ENCODE measurements around the gene SRC.
A peak's percentile ranks its signal among the peaks of the same experiment; 100 is the strongest.

Gene SRC

DNA sequence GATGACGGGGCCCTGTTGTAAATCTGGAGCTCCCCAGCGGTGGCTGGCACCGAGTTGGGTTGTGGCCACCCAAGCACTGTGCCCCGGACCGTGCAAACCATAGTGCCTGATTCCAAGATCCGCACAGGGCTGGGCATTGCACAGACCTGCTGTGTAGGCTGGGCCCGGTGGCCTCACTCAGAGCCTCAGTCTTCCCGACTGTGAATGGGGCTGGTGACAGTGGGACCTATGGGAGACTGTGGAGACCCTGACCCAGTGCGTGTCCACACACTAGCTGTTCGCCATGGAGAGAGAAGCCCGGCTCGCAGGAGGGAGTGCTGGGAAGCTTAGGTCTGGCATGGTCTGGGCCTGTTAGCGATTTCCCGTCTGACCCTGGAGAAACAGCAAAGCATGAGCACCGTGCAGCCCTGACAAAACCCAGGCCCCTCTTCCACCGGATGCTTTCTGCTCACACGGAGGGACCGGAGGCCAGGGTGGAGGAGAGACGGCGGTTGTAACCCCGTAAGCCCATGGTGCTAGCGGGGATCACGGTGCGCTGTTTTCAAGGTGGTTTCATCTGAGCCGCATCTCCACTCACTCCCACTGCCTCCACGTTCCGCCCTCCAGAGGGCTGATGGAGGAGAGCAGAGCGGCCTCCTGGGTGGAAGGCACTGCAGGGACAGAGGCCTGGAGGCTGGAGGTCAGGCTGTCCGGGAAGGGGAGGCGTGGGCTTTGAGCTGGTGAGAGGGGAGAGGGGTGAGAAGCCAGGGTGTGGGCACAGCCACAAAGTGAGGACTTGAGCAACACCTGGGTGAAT lies 52.2 kb downstream of the SRC start:
- DNase-seq: no peak

DNA sequence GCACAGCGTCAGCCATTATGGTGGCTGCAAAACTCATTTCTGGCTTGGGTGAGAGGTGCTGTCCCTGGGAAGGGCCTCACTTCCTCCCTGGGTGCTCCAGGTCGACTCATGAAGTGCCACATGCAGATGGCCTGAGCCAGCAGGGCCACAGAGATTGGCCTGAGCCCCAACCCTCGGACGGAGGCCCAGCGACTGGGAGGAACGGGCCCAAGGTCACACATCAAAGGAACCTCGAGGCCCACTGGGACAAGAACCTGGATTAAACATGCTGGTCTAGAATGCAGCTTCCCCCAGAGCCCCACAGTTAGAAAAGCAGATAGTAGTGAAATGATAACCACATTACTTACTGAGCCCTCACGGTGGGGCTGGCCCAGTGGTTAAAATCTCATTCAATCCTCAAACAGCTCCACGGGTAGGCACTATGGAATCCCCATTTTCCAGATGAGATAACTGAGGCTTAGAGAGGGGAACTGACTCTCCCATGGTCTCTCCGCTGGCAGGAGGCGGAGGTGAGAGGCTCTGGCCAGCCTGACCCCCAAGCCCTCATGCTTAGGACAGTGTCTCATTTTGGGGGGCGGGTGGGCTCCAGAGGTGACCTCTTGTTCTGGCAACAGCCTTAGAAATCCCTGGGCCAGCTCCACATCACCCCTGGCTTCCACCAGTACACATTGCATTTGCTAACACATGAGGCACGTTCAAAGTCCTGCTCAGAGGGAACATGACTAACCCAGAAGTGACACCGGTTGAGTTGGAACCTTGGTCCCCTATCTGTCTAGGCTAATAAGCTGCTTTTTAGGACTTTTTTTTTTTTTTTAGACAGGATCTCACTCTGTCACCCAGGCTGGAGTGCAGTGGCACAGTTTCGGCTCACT lies 53.0 kb downstream of the SRC start:
- DNase-seq: no peak

DNA sequence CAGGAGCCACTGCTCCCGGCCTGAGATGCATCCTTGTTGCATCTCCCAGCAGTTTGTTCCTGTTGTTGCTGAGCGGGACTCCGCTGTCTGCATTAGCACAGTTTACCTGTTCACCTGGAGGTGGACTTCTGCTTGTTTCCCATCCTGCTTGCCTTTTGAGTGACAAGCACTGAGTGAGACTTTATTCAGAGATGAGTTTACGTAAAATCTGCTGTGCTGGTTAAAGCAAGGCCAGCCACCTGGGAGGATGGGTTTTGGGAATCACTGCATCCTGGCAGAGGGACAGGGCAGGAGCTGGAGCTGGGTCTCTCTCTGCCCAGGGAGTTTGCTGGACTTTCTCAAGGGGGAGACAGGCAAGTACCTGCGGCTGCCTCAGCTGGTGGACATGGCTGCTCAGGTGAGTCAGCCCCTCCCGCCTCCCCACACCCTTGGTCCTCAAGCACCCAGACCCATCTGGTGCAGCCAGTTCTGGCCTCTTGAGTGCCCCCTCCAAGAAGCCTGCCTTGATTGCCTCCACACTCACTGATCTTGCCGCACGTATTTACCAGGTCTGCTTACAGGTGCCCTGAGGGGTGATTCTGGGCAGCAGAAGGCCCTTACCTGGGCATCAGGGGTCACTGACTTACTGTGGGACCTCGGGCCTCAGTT lies 55.5 kb downstream of the SRC start:
- no peak for DNase-seq

DNA sequence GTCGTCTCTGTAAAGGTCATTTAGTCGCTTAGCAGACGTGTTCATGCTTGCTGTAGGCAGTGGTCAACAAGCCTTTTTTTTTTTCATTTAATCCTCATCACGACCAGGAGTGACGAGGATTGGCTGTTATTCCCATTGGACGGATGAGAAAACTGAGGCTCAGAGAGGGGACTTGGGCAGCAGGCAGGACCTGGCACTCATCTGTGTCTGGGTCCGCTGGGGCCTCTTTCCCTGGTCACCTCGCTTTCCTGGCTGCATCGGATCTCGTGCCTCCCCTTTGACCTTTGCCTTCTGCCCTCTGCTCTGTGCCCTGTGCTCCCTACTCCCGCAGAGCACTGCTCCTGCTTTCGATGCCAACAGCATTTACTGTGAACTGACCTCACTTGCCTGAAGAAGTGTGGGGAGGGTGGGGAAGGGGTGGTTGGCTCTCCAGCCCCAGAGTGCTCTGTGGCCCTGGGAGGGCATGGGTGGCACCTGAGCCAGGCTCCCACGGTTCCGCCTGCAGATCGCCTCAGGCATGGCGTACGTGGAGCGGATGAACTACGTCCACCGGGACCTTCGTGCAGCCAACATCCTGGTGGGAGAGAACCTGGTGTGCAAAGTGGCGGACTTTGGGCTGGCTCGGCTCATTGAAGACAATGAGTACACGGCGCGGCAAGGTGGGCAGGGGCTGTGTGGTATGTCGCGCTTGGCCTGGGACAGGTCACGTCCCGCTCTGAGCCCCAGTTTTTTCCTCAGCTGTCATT lies 56.2 kb downstream of the SRC start:
- no peak for DNase-seq

DNA sequence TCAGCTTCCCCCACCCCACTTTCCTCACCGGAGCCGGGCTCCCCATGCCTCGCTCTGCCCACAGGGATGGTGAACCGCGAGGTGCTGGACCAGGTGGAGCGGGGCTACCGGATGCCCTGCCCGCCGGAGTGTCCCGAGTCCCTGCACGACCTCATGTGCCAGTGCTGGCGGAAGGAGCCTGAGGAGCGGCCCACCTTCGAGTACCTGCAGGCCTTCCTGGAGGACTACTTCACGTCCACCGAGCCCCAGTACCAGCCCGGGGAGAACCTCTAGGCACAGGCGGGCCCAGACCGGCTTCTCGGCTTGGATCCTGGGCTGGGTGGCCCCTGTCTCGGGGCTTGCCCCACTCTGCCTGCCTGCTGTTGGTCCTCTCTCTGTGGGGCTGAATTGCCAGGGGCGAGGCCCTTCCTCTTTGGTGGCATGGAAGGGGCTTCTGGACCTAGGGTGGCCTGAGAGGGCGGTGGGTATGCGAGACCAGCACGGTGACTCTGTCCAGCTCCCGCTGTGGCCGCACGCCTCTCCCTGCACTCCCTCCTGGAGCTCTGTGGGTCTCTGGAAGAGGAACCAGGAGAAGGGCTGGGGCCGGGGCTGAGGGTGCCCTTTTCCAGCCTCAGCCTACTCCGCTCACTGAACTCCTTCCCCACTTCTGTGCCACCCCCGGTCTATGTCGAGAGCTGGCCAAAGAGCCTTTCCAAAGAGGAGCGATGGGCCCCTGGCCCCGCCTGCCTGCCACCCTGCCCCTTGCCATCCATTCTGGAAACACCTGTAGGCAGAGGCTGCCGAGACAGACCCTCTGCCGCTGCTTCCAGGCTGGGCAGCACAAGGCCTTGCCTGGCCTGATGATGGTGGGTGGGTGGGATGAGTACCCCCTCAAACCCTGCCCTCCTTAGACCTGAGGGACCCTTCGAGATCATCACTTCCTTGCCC lies 57.4 kb downstream of the SRC start:
- no peak for DNase-seq

DNA sequence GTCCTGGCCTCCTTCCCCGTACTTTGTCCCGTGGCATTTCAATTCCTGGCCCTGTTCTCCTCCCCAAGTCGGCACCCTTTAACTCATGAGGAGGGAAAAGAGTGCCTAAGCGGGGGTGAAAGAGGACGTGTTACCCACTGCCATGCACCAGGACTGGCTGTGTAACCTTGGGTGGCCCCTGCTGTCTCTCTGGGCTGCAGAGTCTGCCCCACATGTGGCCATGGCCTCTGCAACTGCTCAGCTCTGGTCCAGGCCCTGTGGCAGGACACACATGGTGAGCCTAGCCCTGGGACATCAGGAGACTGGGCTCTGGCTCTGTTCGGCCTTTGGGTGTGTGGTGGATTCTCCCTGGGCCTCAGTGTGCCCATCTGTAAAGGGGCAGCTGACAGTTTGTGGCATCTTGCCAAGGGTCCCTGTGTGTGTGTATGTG lies 58.5 kb downstream of the SRC start:
- no peak for DNase-seq

DNA sequence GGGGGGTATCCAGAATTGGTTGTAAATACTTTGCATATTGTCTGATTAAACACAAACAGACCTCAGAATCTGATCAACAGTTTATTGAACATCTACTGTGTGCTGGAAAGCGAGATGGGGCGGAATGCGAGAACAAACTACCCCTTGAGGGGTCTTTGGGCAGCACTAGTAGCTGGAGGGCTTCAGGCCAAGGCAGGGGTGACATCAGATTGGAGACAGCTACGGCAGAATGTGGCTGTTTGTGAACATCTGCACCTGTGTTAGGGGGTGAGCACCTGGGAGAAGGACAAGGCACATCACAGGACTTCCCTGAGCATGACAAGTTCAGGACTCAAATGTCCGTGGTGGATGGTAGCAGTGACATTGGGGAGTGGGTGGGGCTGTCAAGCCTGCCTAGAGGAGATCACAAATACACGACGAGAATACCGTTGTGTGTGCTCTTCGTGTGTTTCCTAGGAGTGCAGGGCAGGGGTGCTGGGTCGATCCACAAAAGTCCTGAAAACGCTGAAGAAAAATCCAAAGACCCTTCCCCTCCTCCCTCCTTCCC lies 59.5 kb downstream of the SRC start:
- no peak for DNase-seq

DNA sequence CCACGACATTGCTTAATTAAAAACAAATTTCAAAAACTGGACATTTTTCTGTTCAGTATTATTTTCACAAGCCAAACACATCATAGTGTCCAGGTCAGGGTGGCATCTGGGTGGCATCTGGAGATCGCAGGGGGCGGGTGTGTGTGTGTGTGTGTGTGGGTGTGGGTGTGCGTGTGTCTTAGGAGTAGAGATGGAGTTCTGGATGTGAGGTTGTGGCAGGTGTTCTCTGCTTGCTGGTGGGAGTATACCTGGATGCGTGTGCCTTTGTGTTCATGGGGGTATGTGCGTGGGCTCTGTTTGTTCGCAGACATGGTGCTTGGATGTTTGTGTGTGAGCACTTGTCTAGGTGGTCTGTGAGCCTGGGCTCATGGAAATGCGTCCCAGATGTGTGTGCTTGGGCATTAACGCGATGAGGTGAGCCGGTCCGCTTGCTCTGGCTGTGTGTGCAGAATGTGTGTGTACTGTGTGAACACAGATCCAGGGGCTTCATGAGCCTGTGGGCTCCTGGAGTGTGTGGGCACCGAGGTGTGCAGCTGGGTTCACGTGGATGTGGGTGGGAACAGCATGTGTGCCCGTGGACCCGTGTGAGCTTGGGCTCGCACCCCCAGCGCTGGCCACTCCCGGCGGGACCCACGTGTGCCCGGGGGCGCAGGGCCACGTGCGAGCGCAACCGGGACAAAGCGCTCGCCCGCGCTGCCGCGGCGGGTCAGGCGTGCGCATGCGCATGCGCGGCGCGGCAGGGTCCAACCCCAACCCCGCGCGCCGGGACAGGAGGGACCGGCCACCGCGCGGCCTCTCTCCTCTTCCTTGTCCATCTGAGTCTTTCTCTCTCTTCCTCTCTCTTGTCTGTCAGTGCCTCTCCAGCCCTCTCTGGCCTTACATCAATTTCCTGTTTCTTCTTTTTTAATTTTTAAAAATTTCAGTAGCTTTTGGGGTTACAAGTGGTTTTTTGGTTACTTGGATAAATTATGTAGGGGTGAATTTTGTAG lies 60.4 kb downstream of the SRC start:
- DNase-seq: peak; percentile 64

DNA sequence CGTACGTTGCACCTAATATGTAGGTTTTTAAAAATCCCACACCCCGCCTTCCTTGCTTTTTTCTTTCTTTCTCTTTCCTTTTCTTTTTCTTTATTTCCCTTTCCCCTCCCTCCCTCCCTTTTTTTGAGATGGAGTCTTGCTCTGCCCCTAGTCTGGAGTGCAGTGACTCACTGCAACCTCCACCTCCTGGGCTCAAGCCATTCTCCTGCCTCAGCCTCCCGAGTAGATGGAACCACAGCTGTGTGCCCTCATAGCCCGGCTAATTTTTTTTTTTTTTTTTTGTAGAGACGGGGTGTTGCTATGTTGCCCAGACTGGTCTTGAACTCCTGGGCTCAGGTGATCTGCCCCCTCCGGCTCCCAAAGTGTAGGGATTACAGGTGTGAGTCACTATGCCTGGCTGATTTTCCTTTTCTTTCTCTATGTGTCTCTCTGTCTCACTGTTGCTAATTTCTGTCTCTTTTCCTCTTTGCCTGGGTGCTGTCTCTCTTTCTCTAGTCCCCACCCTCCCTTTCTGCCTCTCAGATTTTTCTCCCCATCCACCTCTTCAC lies 61.2 kb downstream of the SRC start:
- DNase-seq: peak; percentile 37

DNA sequence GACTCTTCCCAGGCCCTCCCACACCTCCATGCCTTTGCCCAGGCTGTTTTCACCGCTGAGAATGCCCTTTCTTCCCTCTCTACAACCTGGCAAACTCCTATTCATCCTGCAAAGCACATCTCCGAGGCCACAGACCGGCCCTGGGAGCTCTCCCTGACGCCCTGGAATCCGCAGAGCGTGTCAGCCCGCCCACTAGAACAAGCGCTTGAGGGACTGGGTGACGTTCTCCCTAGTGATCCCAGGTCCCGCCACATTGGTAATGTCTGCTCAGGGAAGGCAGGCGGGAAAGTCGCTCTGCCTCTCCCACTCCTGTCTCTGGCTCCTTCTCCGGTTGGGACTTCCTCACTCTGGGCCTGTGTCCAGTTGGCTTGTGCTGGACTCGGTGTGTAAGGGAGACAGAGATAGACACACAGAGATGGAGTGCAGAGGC lies 61.6 kb downstream of the SRC start:
- DNase-seq: no peak

DNA sequence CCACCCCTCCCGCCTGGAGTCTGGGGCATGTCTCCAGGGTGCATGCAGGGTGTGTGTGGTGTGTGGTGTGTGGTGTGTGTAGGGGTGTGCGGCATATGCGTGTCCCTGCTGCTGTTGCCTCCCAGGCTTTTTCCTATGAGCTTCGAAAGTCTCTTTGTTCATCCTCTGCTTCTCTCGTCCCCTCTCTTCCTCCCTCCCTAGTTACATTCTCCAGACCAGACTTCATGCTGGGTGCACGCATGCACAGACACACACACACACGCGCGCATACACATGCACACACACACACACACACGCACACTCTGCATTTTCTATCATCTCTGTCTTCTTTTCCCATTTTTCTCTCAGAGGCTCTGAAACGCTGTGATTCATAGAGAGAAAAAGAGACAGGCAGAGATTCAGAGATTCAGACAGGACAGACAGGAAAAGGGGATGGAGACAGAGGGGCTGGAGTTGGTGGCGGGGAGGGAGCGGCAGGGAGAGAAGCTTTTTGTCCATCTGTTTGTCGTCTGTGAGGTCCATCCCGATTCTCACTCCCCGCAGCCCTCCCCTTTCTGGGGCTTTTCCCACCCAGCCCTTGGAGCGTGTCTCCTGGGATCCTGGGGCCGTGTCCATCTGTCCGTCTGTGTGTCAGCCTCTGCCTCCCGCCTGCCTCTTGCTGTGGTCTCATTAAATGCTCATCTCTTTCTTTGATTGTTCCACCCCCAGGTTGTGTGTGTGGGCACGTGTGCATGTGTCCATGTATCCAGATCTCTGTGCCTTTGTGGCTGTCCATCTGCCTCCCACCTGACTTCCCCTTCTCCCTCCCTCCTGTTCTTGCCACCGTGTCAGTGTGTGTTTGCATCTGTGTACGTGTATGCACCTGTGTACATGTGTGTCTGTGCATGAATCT lies 62.6 kb downstream of the SRC start:
- no peak for DNase-seq

DNA sequence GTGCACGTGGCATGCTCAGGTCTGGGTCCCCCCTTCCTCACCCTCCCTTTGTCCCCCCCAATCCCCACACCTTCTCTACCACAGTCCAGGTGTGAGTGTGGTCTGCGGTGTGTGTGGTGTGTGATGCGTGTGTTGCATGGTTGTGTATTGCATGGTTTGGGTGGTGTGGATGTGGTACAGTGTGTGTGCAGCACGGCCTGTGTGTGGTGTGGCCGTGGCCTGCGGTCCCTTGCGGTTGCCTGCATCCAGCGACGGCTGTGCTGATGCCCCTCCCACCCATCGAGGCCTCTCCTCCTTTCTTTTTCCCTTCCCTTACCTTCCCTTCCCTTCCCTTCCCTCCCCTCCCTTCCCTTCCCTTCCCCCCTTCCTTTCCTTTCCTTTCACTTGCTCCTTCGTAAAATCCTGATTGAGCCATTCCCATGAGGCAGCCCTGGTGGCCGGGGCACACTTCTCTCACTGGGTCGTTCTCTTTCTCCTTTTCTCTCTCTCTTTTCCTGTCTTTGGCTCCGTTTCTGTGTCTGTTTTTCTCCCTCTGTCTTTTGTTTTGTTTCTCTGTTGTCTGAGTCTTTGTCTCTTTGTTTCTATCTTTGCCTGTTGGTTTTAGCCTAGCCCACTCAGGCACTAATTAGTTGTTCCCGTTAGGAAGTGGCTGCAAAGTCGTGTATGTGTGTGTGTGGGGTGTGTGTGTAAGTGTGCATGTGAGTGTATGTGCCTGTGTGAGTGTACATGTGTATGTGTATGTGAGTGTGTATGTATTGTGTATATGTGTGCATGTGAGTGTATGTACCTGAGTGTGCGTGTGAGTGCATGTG lies 65.7 kb downstream of the SRC start:
- DNase-seq: no peak

DNA sequence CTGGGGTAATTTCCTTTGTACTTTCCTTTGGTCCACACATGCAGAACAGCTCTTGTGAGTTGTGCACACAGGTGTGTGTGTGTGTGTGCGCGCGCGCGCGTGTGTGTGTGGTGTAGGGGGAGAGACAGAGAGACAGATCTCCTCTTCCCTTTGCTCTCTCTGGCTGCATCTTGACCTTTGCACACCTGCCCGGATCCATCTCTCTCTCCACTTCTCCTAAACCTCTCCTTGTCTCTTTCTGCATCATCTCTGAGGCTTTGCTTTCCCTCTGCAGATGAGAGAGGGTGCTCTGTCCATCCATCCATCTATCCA lies 67.0 kb downstream of the SRC start:
- DNase-seq: no peak

DNA sequence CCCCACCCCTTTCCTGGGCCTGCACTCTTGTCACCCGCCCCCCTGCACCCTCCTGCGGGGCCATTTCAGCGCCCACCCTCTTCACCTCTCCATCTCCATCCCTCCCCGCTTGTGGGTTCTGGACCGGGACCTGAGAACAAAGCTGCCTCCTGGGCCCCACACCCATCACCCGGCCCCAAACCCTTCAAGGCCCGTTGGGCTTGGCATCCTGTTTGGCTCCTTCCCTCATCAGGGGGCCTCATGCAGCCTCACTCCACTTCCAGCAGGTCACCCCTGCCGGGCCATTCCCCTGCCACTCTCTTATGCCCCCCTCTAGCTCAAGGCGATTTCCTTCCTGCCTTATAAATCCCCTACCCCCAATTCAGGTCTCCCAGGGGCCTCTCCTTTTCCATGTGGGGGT lies 67.4 kb downstream of the SRC start:
- DNase-seq: no peak

DNA sequence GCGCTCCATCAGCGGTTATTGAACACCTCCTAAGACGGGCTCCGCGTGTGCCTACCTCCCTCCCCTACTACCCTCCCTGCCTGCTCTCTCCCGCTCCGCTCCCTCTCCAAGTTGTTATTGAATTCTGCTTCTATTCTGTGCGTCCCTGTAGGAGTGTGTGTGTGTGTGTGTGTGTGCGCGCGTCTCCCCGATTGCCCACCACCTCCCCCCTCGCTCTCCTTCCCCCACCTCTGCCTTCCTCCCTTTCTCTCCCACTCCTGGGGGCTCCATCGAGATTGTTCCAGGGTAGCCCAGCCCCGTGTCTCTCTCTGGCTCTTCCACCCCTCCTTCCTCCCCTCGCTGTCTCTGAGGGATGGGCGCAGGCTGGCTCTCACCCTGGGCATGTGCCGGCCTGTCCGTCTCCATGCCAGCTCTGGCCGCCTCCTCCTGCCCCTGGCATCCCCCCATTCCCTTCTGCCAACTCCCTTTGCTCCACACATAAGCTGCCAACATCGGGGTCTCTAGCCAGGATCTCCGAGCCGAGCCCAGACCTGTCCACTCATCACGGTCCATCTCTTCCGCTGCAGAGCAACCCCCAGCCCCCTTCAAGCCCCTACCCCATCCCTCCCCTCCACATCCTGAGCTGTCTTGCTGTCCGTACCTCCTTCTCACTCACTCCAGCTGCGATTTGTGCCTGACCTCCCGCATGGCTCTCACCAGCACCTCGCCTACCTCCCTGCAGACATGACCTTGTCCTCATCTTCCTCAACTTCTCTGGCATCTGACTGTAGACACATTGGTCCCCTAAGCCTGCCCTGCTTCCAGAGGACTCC lies 68.5 kb downstream of the SRC start:
- DNase-seq: no peak

DNA sequence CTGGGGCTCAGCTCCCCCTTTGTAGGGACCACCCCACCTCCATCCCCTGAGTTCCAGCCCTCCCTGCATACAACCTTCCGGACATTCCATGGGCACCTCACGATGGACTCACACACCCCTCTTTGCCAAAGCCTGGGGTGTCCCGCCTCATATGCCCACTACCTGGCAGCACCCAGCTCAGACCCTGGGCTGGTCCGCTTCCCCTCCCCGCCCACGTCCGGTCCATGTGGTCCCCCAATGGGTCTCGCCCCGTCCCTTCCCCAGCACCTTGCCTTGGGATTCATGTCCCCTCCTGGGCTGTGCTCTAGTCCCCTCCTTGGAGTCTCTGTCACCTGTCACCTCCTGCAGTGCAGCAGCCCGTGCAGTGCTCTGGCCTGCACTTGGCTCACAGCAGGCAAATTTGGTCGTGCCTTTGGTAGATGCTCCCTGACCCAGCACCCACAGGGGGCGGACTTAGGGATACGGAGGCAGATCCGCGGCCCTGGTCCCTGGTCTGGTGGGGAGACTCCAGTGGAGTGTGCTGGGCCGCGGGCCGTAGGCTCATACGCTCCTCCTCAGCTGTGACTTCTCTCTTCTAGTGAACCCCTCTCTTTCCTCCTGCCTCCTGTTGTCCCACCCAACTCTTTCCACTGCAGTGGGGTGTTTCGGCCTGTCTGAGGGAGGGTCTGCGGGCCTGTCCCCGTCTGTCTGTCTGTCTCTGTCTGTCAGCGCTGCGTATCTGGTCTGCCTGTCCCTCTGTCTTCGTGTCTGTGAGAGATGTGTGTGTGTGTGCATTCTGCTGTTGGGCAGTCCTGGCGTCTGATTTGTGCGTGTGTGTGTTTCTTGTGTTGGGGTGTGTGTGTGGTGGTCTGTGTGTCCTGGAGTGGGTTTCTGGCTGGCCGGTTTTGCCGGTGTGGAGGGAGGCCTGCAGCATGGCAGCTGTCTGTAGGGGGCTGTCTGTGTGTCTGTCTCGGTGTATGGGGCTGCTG lies 69.5 kb downstream of the SRC start:
- DNase-seq: no peak
